ENCODE measurements around the gene IRF6.

Gene IRF6

DNA sequence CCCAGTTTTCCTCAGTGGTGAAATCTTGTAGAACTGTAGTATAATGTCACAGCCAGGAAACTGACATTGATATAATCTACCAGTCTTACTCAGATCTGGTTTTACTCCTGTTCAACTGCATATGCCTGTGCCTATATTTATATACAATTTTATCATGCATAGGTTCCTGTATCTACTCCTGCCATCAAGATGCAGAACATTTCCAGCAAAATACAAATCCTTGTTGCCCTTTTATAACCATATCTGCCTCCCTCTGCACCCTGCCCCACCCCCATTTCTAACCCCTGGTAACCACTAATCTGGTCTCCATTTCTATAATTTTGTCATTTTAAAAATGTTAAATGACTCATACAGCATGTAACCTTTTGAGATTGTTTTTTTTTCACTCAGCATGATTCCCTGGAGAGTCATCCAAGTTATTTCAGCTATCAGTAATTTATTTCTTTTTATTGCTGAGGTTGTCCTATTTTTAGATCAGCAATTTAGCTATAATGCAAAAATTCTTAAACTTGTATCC is 29.9 kb upstream of the IRF6 start:
- TF ChIP-seq, protein P1, sequence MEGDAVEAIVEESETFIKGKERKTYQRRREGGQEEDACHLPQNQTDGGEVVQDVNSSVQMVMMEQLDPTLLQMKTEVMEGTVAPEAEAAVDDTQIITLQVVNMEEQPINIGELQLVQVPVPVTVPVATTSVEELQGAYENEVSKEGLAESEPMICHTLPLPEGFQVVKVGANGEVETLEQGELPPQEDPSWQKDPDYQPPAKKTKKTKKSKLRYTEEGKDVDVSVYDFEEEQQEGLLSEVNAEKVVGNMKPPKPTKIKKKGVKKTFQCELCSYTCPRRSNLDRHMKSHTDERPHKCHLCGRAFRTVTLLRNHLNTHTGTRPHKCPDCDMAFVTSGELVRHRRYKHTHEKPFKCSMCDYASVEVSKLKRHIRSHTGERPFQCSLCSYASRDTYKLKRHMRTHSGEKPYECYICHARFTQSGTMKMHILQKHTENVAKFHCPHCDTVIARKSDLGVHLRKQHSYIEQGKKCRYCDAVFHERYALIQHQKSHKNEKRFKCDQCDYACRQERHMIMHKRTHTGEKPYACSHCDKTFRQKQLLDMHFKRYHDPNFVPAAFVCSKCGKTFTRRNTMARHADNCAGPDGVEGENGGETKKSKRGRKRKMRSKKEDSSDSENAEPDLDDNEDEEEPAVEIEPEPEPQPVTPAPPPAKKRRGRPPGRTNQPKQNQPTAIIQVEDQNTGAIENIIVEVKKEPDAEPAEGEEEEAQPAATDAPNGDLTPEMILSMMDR (conservative IDR thresholded peaks at IDR 0.05; ENCODE audit: low read depth, low read length), result no peak
- no peak overlapping the region for H3K4me3 ChIP-seq (ENCODE audit: low read length)
- no peak for DNase-seq (ENCODE audit: low read depth)

DNA sequence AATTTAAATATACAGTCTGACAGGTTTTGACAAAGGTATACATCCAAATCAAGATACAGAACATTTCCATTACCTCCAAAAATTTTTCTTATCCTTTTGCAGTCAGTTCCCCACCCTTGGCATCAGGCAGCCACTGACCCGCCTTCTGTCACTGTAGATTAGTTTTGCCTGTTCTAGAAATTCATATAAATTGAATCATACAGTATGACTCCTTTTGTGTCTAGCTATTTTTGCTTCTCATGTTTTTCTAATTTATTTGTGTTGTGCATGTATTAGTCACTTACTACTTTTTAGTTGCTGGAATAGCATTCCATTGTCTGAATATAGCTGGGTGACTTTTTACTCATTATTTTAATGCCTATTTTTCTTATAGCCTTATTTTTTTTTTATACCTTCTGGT is 25.7 kb upstream of the IRF6 start:
- TF ChIP-seq, protein P1 (conservative IDR thresholded peaks at IDR 0.05; ENCODE audit: low read depth, low read length), result no peak

DNA sequence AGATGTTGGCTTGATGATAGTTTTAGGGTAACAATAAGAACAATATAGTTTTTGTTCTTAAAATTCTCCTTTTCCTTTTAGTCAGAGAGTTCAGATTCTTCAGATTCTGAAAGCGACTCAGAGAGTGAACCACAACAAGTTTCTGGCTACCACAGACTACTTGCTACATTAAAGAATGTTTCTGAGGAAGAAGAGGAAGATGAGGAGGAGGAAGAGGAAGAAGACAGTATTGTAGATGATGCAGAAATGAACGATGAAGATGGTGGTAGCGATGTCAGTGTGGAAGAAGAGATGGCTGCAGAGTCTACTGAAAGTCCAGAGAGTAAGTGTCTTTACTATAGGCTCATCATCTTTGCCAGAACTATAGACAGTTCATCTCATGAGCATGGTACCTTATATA is 24.8 kb upstream of the IRF6 start:
- no peak overlapping the region for H3K4me3 ChIP-seq (ENCODE audit: low read length)
- TF ChIP-seq, protein P1 (conservative IDR thresholded peaks at IDR 0.05; ENCODE audit: low read depth, low read length), result no peak
- no peak for DNase-seq (ENCODE audit: low read depth)

More for the DNA sequence above, 25.7 kb upstream of the IRF6 start:
- DNase-seq (ENCODE audit: low read depth), result no peak
- no peak overlapping the region for H3K4me3 ChIP-seq (ENCODE audit: low read length)

DNA sequence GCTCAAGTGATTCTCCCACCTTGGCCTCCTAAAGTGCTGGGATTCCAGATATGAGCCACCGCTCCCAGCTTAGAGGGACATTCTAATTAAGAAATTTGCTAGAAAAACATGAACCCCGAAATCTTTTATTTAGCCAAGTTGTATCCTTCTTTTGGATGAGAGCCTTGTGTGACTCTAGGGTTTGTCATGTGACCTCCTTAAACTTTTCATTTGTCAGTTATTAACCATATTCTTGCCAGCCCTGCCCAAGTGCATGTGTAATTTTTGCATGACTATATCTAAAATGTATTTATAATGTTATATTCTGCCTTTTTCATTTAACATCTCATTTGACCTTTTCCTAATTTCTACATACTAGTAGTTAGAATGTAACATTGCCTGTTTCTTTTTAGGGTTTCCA is 23.8 kb upstream of the IRF6 start:
- H3K4me3 ChIP-seq (ENCODE audit: low read length), result no peak overlapping the region
- TF ChIP-seq, protein P1 (conservative IDR thresholded peaks at IDR 0.05; ENCODE audit: low read depth, low read length), result no peak
- no peak for DNase-seq (ENCODE audit: low read depth)

DNA sequence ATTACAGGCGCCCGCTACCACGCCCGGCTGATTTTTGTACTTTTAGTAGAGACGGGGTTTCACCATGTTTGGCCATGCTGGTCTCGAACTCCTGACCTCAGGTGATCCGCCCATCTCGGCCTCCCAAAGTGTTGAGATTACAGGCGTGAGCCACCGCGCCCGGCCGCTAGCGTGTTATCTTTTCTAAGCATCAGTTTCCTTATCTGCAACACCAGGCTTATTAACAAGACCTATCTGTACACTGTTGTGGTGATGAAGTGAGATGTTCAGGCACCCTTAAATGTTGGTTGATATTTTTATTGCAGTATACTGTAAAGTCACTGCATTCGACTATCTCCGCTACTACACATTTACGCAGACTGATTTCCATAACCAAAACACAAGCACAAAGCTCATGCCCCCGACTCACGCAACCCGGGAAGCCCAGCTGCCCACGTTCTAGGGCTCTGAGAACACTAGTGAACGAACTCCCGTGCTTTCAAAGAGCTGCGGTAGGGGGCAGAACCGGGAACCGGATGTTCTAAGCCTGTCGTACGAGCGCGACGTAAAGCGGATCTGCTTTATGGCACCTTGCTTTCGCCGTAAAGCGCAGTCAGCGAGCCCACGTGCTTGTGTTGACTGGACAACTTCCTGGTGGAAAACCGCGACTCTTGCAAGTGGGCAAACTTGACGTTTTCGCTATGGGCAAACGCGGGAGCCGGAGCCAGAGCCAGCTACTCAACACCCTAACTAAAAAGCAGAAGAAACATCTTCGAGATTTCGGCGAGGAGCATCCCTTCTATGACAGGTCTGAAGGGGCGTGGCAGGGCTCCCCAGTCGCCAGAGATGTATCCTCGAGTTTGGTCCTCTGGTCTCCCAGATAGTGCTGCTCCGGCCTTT is 21.7 kb upstream of the IRF6 start, which contains the start of gene UTP25:
Gene UTP25 (plus strand): TSS at position 589 of the 879 bp plus-strand sequence. CDS start 92 bp downstream, at position 681.
- TF ChIP-seq, protein P1 (conservative IDR thresholded peaks at IDR 0.05; ENCODE audit: low read depth, low read length), result peak; percentile 77
- peak; percentile 91 for DNase-seq (ENCODE audit: low read depth)
- H3K4me3 ChIP-seq (ENCODE audit: low read length), result peak within 1 kb of the TSS; percentile 92

DNA sequence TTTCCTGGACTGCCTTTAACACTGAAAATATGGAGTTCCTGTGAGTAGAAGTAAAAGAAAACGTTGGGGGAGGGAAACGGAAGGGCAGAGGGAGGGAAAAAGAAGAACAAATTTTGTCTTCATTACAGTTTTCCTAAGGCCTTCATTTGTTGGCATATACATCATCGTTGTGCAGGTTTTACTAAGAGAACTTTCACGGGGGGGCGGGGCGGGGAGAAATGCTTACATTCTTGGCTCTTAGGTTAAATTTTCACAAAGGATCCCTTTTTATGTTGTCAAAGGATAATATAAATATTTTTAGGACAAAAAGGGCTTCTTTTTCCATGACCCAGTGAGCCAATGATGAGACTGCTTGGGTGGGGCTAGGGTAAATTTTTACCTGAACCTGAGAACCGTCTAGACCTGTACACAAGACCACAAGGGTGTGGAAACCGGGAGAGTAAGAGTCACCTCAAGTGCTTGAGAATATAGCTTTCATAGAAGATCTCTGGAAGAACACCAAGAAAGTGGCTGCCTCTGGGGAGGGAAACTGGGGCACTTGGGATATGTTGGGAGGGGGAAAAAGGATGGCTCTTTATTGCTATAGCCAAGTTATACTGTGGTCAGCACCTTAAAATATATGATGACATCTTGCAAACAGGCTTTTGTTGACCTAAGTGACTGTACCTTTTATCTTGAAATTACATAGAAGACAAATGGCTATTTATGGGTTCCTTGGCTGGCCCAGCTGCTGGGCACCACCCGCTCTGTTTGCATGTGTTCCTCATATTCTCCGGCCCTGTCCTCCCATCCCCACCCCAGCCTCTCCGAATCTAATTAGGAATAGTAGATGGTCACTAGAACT is 19.9 kb upstream of the IRF6 start:
- TF ChIP-seq, protein P1 (conservative IDR thresholded peaks at IDR 0.05; ENCODE audit: low read depth, low read length), result no peak
- no peak for DNase-seq (ENCODE audit: low read depth)

More for the DNA sequence above, 19.9 kb upstream of the IRF6 start:
- no peak overlapping the region for H3K4me3 ChIP-seq (ENCODE audit: low read length)

All from retinal pigment epithelial cell (primary cell).